ENCODE measurements around the gene SLC2A8. TPM values are rescaled to one million over a fixed set of nuclear protein-coding genes. Genes with fewer than 3 reads are reported as not detected.

Gene SLC2A8
- total RNA-seq, 1 experiment from 2014 or later: 144 TPM

DNA sequence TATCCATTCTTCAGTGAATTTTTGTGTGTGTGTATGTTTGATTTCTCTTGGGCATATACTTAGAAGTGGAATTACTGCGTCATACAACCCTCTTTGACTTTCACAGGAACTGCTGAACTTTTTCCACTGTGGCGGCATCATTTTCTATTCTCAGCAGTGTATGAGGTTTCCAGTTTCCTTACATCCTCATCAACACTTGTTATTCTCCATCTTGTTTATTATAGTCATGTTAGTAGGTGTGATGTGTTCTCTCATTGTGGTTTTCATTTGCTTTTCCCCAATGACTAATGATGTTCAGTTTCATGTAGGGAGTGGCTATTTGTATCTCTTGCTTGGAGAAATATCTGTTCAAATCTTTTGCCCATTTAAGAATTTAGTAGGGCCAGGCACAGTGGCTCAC is 29.8 kb downstream of the SLC2A8 start:
- Mint-ChIP-seq H3K27me3 (ENCODE audit: insufficient read depth, unreplicated experiment) (no peaks in the 10 kb centered on the region), H3K4me1 (ENCODE audit: low read depth, unreplicated experiment) (peaks cover 13% of the 10 kb centered on the region), H3K9me3 (ENCODE audit: unreplicated experiment) (no peaks in the 10 kb centered on the region), H3K4me3 (ENCODE audit: unreplicated experiment) (no peak overlapping the region), H3K27ac (ENCODE audit: unreplicated experiment) (no peak overlapping the region), H3K36me3 (ENCODE audit: insufficient read depth, unreplicated experiment) (peaks cover 50% of the 10 kb centered on the region)
- peaks cover 12% of the 10 kb centered on the region for H3K4me1 ChIP-seq
- ChIA-PET CTCF (no interaction called here), POLR2A (no interaction called here)
- H3K36me3 ChIP-seq (ENCODE audit: control insufficient read depth, insufficient read depth, low read length): no peaks in the 10 kb centered on the region; the same call in 1 of the 2 replicates
- no TSS peak for BruUV-seq (replicated peaks)
- intact Hi-C loops (cut with micrococcal nuclease; ENCODE audit: unreplicated experiment): no loop called here
- TF ChIP-seq, protein P1, sequence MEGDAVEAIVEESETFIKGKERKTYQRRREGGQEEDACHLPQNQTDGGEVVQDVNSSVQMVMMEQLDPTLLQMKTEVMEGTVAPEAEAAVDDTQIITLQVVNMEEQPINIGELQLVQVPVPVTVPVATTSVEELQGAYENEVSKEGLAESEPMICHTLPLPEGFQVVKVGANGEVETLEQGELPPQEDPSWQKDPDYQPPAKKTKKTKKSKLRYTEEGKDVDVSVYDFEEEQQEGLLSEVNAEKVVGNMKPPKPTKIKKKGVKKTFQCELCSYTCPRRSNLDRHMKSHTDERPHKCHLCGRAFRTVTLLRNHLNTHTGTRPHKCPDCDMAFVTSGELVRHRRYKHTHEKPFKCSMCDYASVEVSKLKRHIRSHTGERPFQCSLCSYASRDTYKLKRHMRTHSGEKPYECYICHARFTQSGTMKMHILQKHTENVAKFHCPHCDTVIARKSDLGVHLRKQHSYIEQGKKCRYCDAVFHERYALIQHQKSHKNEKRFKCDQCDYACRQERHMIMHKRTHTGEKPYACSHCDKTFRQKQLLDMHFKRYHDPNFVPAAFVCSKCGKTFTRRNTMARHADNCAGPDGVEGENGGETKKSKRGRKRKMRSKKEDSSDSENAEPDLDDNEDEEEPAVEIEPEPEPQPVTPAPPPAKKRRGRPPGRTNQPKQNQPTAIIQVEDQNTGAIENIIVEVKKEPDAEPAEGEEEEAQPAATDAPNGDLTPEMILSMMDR (IDR thresholded peaks at IDR 0.05; ENCODE audit: insufficient read depth in 1 of 2, low read depth in 1 of 2, low read length in 1 of 2, severe bottlenecking in 1 of 2, unreplicated experiment in 1 of 2): no peak
- no peak for DNase-seq
- H3K9me3 ChIP-seq: no peaks in the 10 kb centered on the region
- no peak overlapping the region for H3K4me3 ChIP-seq (ENCODE audit: low read depth, low read length)
- H3K27me3 ChIP-seq (replicated peaks; ENCODE audit: control insufficient read depth, insufficient read depth, low read length): no peaks in the 10 kb centered on the region

DNA sequence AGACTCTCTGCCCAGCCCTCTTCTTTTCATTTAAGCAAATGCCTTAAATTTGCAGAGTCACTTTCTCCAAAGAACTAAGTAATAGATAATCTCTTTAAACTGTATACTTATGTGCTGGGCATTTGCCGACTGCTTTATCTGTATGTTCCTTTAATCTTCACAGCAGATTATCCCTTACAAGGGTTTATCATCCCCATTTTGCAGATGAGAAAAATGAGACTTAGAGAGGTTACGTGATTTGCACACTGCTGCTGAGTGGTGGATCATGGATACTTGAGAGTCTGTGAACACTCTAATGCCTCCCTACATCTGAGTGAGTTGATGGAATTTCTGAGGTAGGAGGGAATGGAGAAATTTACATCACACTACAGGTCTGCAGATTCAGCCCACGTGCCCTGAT is 31.4 kb downstream of the SLC2A8 start:
- Mint-ChIP-seq H3K27ac (ENCODE audit: unreplicated experiment) (no peak overlapping the region), H3K36me3 (ENCODE audit: insufficient read depth, unreplicated experiment) (peaks cover 59% of the 10 kb centered on the region), H3K27me3 (ENCODE audit: insufficient read depth, unreplicated experiment) (no peaks in the 10 kb centered on the region), H3K4me1 (ENCODE audit: low read depth, unreplicated experiment) (no peaks in the 10 kb centered on the region), H3K9me3 (ENCODE audit: unreplicated experiment) (no peaks in the 10 kb centered on the region), H3K4me3 (ENCODE audit: unreplicated experiment) (no peak overlapping the region)
- intact Hi-C loops (cut with micrococcal nuclease; ENCODE audit: unreplicated experiment): no loop called here
- TF ChIP-seq, protein P1 (IDR thresholded peaks at IDR 0.05; ENCODE audit: insufficient read depth in 1 of 2, low read depth in 1 of 2, low read length in 1 of 2, severe bottlenecking in 1 of 2, unreplicated experiment in 1 of 2): no peak
- CTCF ChIA-PET: no interaction called here
- POLR2A ChIA-PET: no interaction called here
- no peaks in the 10 kb centered on the region for H3K9me3 ChIP-seq
- no peaks in the 10 kb centered on the region for H3K27me3 ChIP-seq (replicated peaks; ENCODE audit: control insufficient read depth, insufficient read depth, low read length)
- H3K4me3 ChIP-seq (ENCODE audit: low read depth, low read length): no peak overlapping the region
- H3K36me3 ChIP-seq (ENCODE audit: control insufficient read depth, insufficient read depth, low read length): no peaks in the 10 kb centered on the region; the same call in 1 of the 2 replicates
- H3K4me1 ChIP-seq: no peaks in the 10 kb centered on the region
- BruUV-seq (replicated peaks): no TSS peak
- no peak for DNase-seq

GRCh38 chr9:127430415-127430814 is 33.4 kb downstream of the SLC2A8 start:
- no peak overlapping the region for H3K4me3 Mint-ChIP-seq (ENCODE audit: unreplicated experiment)
- H3K27ac Mint-ChIP-seq (ENCODE audit: unreplicated experiment): no peak overlapping the region
- Histone ChIP-seq H3K4me1 (no peaks in the 10 kb centered on the region), H3K36me3 (ENCODE audit: control insufficient read depth, insufficient read depth, low read length) (no peaks in the 10 kb centered on the region; the same call in 1 of the 2 replicates), H3K27me3 (replicated peaks; ENCODE audit: control insufficient read depth, insufficient read depth, low read length) (no peaks in the 10 kb centered on the region), H3K9me3 (no peaks in the 10 kb centered on the region), H3K4me3 (ENCODE audit: low read depth, low read length) (no peak overlapping the region)
- peaks cover 64% of the 10 kb centered on the region for H3K36me3 Mint-ChIP-seq (ENCODE audit: insufficient read depth, unreplicated experiment)
- H3K9me3 Mint-ChIP-seq (ENCODE audit: unreplicated experiment): no peaks in the 10 kb centered on the region
- intact Hi-C loops (cut with micrococcal nuclease; ENCODE audit: unreplicated experiment): no loop called here
- DNase-seq: no peak
- ChIA-PET CTCF (no interaction called here), POLR2A (no interaction called here)
- H3K4me1 Mint-ChIP-seq (ENCODE audit: low read depth, unreplicated experiment): no peaks in the 10 kb centered on the region
- TF ChIP-seq, protein P1 (IDR thresholded peaks at IDR 0.05; ENCODE audit: insufficient read depth in 1 of 2, low read depth in 1 of 2, low read length in 1 of 2, severe bottlenecking in 1 of 2, unreplicated experiment in 1 of 2): no peak
- no TSS peak for BruUV-seq (replicated peaks)
- H3K27me3 Mint-ChIP-seq (ENCODE audit: insufficient read depth, unreplicated experiment): no peaks in the 10 kb centered on the region
